ENCODE results near the gene ZKSCAN4.

Gene ZKSCAN4

DNA sequence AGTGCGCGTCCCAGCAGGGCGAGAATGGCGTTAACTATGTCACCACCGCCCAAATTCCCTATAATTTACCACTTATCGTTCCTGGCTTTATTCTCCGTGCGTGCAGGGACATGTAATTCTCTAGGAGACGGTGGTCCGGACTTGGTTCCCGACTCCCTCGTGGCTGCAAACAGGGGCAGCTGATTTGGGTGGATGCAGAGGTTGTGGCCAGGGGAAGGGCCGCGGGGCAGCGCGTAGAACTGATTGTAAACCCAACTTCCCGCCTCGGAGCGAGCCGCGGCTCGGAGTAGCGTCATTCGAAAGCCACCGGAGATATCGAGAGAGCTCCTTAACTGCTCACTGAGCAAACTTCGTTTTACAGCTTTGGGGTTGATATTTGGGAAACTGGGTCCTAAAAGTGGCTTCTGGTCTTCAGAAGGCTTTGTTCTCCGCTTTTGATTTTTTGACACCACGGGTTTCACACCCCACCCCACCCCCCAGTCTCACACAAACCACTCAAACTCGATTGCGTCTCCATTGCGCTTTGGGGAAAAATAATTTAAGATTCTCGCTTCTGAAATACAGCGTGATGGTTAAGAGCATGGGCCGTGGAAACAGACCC, 44.5 kb downstream of the ZKSCAN4 start:
- TF ChIP-seq, protein P1, sequence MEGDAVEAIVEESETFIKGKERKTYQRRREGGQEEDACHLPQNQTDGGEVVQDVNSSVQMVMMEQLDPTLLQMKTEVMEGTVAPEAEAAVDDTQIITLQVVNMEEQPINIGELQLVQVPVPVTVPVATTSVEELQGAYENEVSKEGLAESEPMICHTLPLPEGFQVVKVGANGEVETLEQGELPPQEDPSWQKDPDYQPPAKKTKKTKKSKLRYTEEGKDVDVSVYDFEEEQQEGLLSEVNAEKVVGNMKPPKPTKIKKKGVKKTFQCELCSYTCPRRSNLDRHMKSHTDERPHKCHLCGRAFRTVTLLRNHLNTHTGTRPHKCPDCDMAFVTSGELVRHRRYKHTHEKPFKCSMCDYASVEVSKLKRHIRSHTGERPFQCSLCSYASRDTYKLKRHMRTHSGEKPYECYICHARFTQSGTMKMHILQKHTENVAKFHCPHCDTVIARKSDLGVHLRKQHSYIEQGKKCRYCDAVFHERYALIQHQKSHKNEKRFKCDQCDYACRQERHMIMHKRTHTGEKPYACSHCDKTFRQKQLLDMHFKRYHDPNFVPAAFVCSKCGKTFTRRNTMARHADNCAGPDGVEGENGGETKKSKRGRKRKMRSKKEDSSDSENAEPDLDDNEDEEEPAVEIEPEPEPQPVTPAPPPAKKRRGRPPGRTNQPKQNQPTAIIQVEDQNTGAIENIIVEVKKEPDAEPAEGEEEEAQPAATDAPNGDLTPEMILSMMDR (conservative IDR thresholded peaks at IDR 0.05; ENCODE audit: low read length), result no peak
- peak overlapping the region; percentile 55 for H3K4me3 ChIP-seq (ENCODE audit: low read length)
- peak; percentile 8 for DNase-seq (ENCODE audit: low read depth)

GRCh38 chr6:28206928-28207509, 45.0 kb downstream of the ZKSCAN4 start:
- H3K4me3 ChIP-seq (ENCODE audit: low read length), result peak overlapping the region; percentile 55

DNA sequence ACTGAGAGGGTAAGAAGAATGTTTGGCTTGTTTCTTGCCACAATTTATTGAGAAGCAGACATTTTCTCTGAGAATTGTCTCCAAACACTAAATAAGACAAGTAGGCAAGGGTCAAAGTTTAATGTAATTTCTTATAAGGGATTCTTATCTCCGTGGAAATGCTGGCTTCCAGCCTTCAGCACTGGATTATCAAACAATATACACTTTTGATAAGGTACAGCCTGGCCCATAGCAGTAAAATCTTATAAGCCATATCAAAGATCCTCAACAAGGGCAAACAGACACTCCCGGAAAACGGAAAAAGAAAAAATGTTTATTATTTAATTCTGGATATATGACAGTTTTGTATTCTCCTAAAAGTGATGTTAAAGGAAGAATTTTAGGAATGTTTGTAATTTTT, 45.5 kb downstream of the ZKSCAN4 start:
- TF ChIP-seq, protein P1 (conservative IDR thresholded peaks at IDR 0.05; ENCODE audit: low read length), result no peak
- no peak overlapping the region for H3K4me3 ChIP-seq (ENCODE audit: low read length)
- no peak for DNase-seq (ENCODE audit: low read depth)

More at GRCh38 chr6:28206928-28207509, 45.0 kb downstream of the ZKSCAN4 start:
- TF ChIP-seq, protein P1 (conservative IDR thresholded peaks at IDR 0.05; ENCODE audit: low read length), result no peak
- DNase-seq (ENCODE audit: low read depth), result peak; percentile 12

GRCh38 chr6:28205879-28206278, 46.2 kb downstream of the ZKSCAN4 start:
- no peak overlapping the region for H3K4me3 ChIP-seq (ENCODE audit: low read length)
- no peak for DNase-seq (ENCODE audit: low read depth)
- TF ChIP-seq, protein P1 (conservative IDR thresholded peaks at IDR 0.05; ENCODE audit: low read length), result no peak

DNA sequence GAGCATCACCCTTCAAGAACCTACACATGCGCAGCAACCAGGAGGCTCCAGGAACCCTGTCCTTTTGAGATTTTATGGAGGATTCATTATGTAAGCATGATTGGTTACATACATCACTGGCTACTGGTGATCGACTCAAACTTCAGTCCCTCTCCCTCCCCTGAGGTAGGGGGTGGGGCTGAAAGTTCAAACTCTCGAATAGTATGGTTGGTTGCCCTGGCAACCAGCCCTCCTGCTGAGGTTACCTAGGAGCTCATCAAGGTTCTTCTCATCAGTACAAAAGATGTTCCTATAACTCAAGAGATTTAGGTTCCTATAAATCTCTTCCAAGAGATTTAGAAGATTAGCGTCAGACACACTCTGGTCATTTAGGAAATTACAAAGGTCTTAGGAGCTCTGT, 48.9 kb downstream of the ZKSCAN4 start:
- no peak for DNase-seq (ENCODE audit: low read depth)
- H3K4me3 ChIP-seq (ENCODE audit: low read length), result no peak overlapping the region
- TF ChIP-seq, protein P1 (conservative IDR thresholded peaks at IDR 0.05; ENCODE audit: low read length), result no peak

DNA sequence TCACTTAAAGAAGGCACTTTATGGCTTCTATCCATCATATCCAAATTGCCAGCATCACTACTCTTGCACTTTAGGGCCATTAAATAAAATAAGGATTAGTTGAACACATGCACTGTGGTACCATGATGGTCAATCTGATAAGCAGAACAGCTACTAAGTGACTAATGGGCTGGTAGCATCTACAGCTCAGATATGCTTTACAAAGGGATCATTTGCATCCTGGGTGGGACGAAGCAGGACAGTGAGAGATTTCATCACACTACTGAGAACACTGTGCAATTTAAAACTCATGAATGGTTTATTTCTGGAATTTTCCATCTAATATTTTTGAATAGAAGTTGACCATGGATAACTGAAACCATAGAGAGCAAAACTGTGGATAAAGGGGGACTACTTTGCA, 52.0 kb downstream of the ZKSCAN4 start:
- TF ChIP-seq, protein P1 (conservative IDR thresholded peaks at IDR 0.05; ENCODE audit: low read length), result no peak
- DNase-seq (ENCODE audit: low read depth), result no peak
- H3K4me3 ChIP-seq (ENCODE audit: low read length), result no peak overlapping the region

Data from AG10803 (cell line).